ENCODE results near the gene SLC6A20.

SLC6A20 gene

DNA sequence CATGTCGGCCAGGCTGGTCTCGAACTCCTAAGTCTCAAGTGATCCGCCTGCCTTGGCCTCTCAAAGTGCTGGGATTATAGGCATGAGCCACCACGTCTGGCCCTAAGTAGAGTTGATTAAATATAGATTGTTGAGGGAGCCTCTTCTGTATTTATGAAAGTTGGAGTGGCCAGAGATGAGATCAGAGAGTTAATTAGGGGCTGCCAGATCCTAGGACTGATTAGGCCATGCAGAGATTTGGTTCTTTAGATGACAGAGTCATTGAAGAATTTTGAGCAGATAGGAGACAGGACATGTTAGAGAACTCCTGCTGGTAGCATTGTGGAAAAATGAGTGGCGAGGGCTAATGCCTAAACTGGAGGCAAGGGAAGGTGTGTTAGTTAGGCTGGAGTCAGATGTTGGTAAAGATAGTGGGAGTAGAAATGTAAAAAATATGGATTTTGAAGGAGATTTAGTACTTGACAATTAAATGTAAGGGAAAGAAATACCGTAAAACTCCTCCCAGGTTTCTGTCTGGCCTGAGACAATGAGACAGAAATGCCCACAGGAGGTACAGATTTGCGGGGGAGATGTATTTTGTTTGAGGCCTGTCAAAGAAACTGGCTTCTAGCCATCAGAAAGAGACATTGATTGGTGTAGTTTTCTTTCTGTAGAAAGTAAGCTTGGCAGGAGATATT, 83.8 kb downstream of the SLC6A20 start:
- DNase-seq: no peak

DNA sequence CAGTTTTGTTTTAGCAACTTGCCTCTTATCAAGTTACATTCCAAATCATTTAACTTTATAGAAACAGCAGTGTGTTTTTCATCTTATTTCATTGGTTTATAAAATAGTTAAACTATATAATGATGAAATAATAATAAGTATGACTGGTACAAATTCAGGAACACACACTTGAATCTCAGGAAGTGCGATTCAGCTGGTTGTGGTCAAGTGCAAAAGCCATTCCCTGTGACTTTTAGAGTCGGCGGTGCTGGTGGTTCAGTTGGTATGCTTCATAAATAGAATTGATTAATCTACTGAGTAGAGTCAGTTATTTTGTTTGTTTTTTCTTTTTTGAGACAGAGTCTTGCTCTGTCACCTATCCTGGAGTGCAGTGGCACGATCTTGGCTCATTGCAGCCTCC, 84.4 kb downstream of the SLC6A20 start:
- no peak for DNase-seq

DNA sequence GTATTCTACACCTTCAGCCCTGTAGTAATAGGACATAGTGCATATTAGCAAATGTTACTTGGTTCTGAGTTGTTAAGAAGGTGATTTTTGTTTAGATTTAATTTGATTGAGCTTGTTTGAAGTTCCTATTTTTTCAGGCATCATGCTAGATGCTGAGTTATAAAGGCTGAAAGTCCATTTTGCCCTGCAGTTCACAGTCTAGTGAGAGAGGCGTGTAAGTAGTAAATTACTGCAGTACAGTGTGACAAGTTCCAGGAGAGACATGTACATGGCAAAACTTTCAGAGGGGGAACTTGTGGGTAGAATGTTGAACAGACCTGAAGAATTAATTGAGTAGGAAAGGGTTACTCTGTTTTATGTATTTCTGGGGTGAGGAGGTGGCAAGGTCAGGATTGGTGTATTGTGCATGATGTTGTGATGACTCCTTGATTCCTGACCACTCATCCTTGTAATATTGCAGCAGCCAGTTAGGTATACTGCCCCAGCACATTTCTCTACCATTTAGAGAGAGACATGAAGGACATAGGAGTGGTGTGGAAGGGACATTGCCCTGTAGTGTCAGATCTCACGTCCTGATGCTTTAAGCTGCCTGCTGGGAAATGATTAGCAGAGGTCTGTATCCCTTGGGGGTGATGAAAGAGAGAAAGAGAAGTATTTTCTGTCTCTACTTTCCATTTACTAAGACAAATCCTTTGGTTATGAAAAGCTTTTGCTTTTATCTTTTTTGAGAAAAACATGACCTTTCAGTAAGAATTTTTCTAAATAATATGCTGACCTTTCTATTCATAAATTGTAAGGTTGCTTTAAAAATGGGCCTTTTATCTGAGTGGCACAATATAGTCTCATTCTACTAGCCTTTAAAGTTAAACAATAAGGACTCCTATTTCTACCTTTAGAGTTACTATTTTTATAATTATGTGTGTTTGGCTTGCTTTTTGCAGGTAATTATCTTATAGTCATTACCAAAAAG, 90.2 kb downstream of the SLC6A20 start:
- DNase-seq: no peak

Data from DMS153 (cell line).